ENCODE data around the gene LIG4.

Gene LIG4

GRCh38 chr13:108188260-108188659 is 27.1 kb downstream of the LIG4 start:
- H3K27me3 ChIP-seq (ENCODE audit: control insufficient read depth, insufficient read depth, low read length) = no peaks in the 10 kb centered on the region
- H3K9ac ChIP-seq (ENCODE audit: low read depth, low read length) = no peak overlapping the region
- no peaks in the 10 kb centered on the region for H3K4me1 ChIP-seq (ENCODE audit: control insufficient read depth, insufficient read depth, low read length)

GRCh38 chr13:108185223-108185622 is 30.1 kb downstream of the LIG4 start:
- no peaks in the 10 kb centered on the region for H3K4me1 ChIP-seq (ENCODE audit: control insufficient read depth, insufficient read depth, low read length)
- no peak overlapping the region for H3K4me3 ChIP-seq (ENCODE audit: low read depth, low read length)
- H3K27me3 ChIP-seq (ENCODE audit: control insufficient read depth, insufficient read depth, low read length) = no peaks in the 10 kb centered on the region
- no peaks in the 10 kb centered on the region for H3K36me3 ChIP-seq (ENCODE audit: control insufficient read depth, insufficient read depth, low read length)
- no peak overlapping the region for H3K9ac ChIP-seq (ENCODE audit: low read depth, low read length)
- no peaks in the 10 kb centered on the region for H3K9me3 ChIP-seq (ENCODE audit: control insufficient read depth, insufficient read depth, low read length)

More at GRCh38 chr13:108188260-108188659, 27.1 kb downstream of the LIG4 start:
- H3K9me3 ChIP-seq (ENCODE audit: control insufficient read depth, insufficient read depth, low read length) = no peaks in the 10 kb centered on the region
- no peak overlapping the region for H3K4me3 ChIP-seq (ENCODE audit: low read depth, low read length)
- no peaks in the 10 kb centered on the region for H3K36me3 ChIP-seq (ENCODE audit: control insufficient read depth, insufficient read depth, low read length)

GRCh38 chr13:108182652-108183051 is 32.7 kb downstream of the LIG4 start:
- no peaks in the 10 kb centered on the region for H3K4me1 ChIP-seq (ENCODE audit: control insufficient read depth, insufficient read depth, low read length)
- H3K27me3 ChIP-seq (ENCODE audit: control insufficient read depth, insufficient read depth, low read length) = no peaks in the 10 kb centered on the region
- no peaks in the 10 kb centered on the region for H3K9me3 ChIP-seq (ENCODE audit: control insufficient read depth, insufficient read depth, low read length)
- H3K36me3 ChIP-seq (ENCODE audit: control insufficient read depth, insufficient read depth, low read length) = no peaks in the 10 kb centered on the region
- no peak overlapping the region for H3K4me3 ChIP-seq (ENCODE audit: low read depth, low read length)
- no peak overlapping the region for H3K9ac ChIP-seq (ENCODE audit: low read depth, low read length)

GRCh38 chr13:108178078-108178477 is 37.3 kb downstream of the LIG4 start:
- Histone ChIP-seq H3K4me3 (ENCODE audit: low read depth, low read length) (no peak overlapping the region), H3K9me3 (ENCODE audit: control insufficient read depth, insufficient read depth, low read length) (no peaks in the 10 kb centered on the region)

GRCh38 chr13:108176685-108177274 is 38.6 kb downstream of the LIG4 start:
- H3K36me3 ChIP-seq (ENCODE audit: control insufficient read depth, insufficient read depth, low read length) = no peaks in the 10 kb centered on the region
- H3K4me3 ChIP-seq (ENCODE audit: low read depth, low read length) = no peak overlapping the region
- H3K9me3 ChIP-seq (ENCODE audit: control insufficient read depth, insufficient read depth, low read length) = no peaks in the 10 kb centered on the region
- no peaks in the 10 kb centered on the region for H3K4me1 ChIP-seq (ENCODE audit: control insufficient read depth, insufficient read depth, low read length)
- H3K9ac ChIP-seq (ENCODE audit: low read depth, low read length) = no peak overlapping the region
- no peaks in the 10 kb centered on the region for H3K27me3 ChIP-seq (ENCODE audit: control insufficient read depth, insufficient read depth, low read length)

More at GRCh38 chr13:108178078-108178477, 37.3 kb downstream of the LIG4 start:
- Histone ChIP-seq H3K27me3 (ENCODE audit: control insufficient read depth, insufficient read depth, low read length) (no peaks in the 10 kb centered on the region), H3K4me1 (ENCODE audit: control insufficient read depth, insufficient read depth, low read length) (no peaks in the 10 kb centered on the region), H3K36me3 (ENCODE audit: control insufficient read depth, insufficient read depth, low read length) (no peaks in the 10 kb centered on the region), H3K9ac (ENCODE audit: low read depth, low read length) (no peak overlapping the region)

GRCh38 chr13:108168929-108169328 is 46.4 kb downstream of the LIG4 start:
- no peaks in the 10 kb centered on the region for H3K9me3 ChIP-seq (ENCODE audit: control insufficient read depth, insufficient read depth, low read length)

GRCh38 chr13:108166078-108166477 is 49.3 kb downstream of the LIG4 start:
- Histone ChIP-seq H3K4me3 (ENCODE audit: low read depth, low read length) (no peak overlapping the region), H3K4me1 (ENCODE audit: control insufficient read depth, insufficient read depth, low read length) (no peaks in the 10 kb centered on the region), H3K9ac (ENCODE audit: low read depth, low read length) (no peak overlapping the region), H3K36me3 (ENCODE audit: control insufficient read depth, insufficient read depth, low read length) (no peaks in the 10 kb centered on the region), H3K9me3 (ENCODE audit: control insufficient read depth, insufficient read depth, low read length) (no peaks in the 10 kb centered on the region), H3K27me3 (ENCODE audit: control insufficient read depth, insufficient read depth, low read length) (no peaks in the 10 kb centered on the region)

More at GRCh38 chr13:108168929-108169328, 46.4 kb downstream of the LIG4 start:
- Histone ChIP-seq H3K4me3 (ENCODE audit: low read depth, low read length) (no peak overlapping the region), H3K9ac (ENCODE audit: low read depth, low read length) (no peak overlapping the region), H3K27me3 (ENCODE audit: control insufficient read depth, insufficient read depth, low read length) (no peaks in the 10 kb centered on the region), H3K4me1 (ENCODE audit: control insufficient read depth, insufficient read depth, low read length) (no peaks in the 10 kb centered on the region), H3K36me3 (ENCODE audit: control insufficient read depth, insufficient read depth, low read length) (no peaks in the 10 kb centered on the region)

GRCh38 chr13:108158746-108159145 is 56.6 kb downstream of the LIG4 start:
- no peak overlapping the region for H3K4me3 ChIP-seq (ENCODE audit: low read depth, low read length)
- no peaks in the 10 kb centered on the region for H3K9me3 ChIP-seq (ENCODE audit: control insufficient read depth, insufficient read depth, low read length)
- no peaks in the 10 kb centered on the region for H3K27me3 ChIP-seq (ENCODE audit: control insufficient read depth, insufficient read depth, low read length)
- no peaks in the 10 kb centered on the region for H3K4me1 ChIP-seq (ENCODE audit: control insufficient read depth, insufficient read depth, low read length)
- H3K9ac ChIP-seq (ENCODE audit: low read depth, low read length) = no peak overlapping the region
- H3K36me3 ChIP-seq (ENCODE audit: control insufficient read depth, insufficient read depth, low read length) = no peaks in the 10 kb centered on the region
